Natural killer cell treated with Interleukin-12 subunit alpha and Interleukin-12 subunit beta and Interleukin-15 and Interleukin-18, amount 100 ng/mL, for 72 hours (primary cell): ENCODE results near the gene ATF7. TPM values are rescaled to one million over a fixed set of nuclear protein-coding genes. Genes with fewer than 3 reads are reported as not detected.
"Not testable (repeated sequence)": the region's sequence is repeated elsewhere in the genome, so short reads cannot be mapped to it uniquely, and the experiment has no call there.

Experiments used
- ATAC-seq, 2 donors: fragments of 150-1000 bp; cut with Tn5 transposase in 1 of 2; sonication (Bioruptor Pico), chemical (Tn5 transposase) in 1 of 2; 2 replicates each; pipeline ENCODE4 v1.10.0; 2021
- DNase-seq: peaks from one replicate; pipeline ENCODE4 v3.0.0; 2022; ENCODE audit warnings: low spot score
- H3K27ac Mint-ChIP-seq, 2 donors: 1 replicate in 1 of 2; 2 replicates in 1 of 2; pipeline ENCODE4 v1.8.0; 2022; ENCODE audit warnings: mixed read lengths in 2 of 2, mild to moderate bottlenecking in 1 of 2, moderate library complexity in 1 of 2
- H3K27me3 Mint-ChIP-seq, 2 donors: 1 replicate in 1 of 2; 2 replicates in 1 of 2; pipeline ENCODE4 v1.8.0; 2022; ENCODE audit warnings: mixed read lengths in 2 of 2
- H3K36me3 Mint-ChIP-seq: one replicate; pipeline ENCODE4 v1.8.0; 2022; ENCODE audit warnings: mixed read lengths
- H3K4me1 Mint-ChIP-seq, 2 donors: 1 replicate in 1 of 2; 2 replicates in 1 of 2; pipeline ENCODE4 v1.8.0; 2022; ENCODE audit warnings: low read depth in 2 of 2, mixed read lengths in 2 of 2, mild to moderate bottlenecking in 1 of 2
- H3K4me3 Mint-ChIP-seq: one replicate; pipeline ENCODE4 v1.8.0; 2022; ENCODE audit warnings: mixed read lengths
- H3K9me3 Mint-ChIP-seq: 2 replicates; pipeline ENCODE4 v1.8.0; 2022; ENCODE audit warnings: mixed read lengths
- total RNA-seq, 2 donors: library from RNA; stranded (reverse); gene quantifications; one replicate each; pipeline ENCODE4 v1.2.3, GENCODE V29; 2022

ATF7 gene
- total RNA-seq, 2 donors from 2014 or later = 36.4 to 39.4 TPM

DNA sequence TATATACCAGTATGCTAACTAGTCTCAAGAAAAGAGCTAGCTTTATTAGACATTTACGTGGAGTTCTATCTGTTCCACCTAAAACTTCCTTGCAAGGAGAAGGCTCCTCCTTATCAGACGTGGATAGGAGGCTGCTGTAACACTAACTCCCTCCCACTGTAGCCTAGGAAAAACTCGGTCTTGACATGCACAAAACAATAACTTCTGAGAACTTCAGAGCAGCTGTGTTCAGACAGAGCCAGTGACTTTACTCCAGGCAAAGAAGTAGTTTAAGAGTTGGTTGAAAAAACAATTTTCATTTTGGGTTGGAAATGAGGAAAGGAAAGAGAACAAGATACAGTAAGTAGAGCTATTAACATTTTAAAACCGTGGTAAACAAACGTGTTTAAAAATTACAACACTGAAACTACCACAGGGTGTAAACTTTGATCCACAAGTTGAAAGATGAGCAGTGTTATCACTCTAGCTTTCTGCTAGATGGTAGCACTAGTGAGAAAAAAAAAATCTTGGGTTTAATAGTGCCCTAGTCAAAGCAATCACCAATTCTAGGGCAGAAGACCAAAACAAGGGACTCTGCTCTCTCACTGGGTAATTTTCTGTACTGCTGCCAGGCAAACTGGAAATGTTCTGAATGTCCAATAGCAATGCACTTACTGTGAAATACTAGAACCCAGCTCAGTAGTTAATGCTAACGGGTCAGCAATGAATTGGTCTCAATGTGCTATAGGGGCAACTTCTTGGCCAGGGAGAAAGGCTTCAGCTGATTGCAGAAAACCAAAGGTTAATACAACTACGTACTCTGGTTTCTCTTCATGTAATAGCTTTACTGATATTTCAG is 2.4 kb downstream of the ATF7 start:
- ATAC-seq = no peak
- no peak for DNase-seq
- Mint-ChIP-seq H3K27ac (peak overlapping the region; percentile 89 to 98), H3K27me3 (no peaks in the 10 kb centered on the region), H3K36me3 (no peaks in the 10 kb centered on the region), H3K4me3 (peak overlapping the region; percentile 98), H3K4me1 (peaks cover 19 to 35% of the 10 kb centered on the region in 2 donors), H3K9me3 (no peaks in the 10 kb centered on the region)

DNA sequence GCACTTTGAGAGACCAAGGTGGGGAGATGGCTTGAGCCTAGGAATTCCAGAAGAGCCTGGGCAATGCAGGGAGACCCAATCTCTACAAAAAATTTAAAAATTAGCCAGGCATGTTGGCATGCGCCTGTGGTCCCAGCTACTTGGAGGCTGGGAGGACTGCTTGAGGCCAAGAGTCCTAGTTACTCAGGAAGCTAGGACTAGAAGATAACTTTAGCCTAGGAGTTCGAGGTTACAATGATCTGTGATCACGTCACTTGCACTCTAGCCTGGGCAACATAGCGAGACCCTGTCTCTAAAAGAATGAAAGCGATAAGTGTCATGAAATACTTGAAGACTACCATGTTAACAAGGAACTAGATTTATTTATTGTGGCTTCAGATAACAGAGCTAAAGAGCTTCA is 3.5 kb downstream of the ATF7 start:
- peaks cover 28 to 45% of the 10 kb centered on the region in 2 donors for H3K4me1 Mint-ChIP-seq
- ATAC-seq (no peak), DNase-seq (no peak)
- H3K9me3 Mint-ChIP-seq = no peaks in the 10 kb centered on the region
- no peak overlapping the region for H3K27ac Mint-ChIP-seq
- H3K36me3 Mint-ChIP-seq = no peaks in the 10 kb centered on the region
- H3K4me3 Mint-ChIP-seq = no peak overlapping the region
- H3K27me3 Mint-ChIP-seq = no peaks in the 10 kb centered on the region

DNA sequence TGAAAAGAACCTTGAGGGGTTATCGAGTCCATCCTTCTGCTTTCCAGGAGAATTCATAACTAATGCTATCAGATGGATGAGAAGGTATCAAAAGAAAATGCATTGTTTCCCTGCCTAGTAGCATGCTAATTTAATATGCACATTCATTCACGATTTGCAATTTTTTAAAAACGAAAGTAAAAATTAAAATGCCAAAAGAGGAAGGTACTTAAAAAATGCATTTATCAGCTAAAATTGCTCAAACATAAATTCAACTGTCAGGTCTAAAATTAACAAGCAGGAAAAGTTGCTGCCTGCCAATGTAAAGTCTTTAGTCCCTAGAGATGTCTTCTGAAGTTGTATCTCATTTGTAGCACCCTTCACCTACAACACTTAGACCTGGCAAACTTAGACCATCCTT is 7.9 kb downstream of the ATF7 start:
- no peak for ATAC-seq
- Mint-ChIP-seq H3K9me3 (no peaks in the 10 kb centered on the region), H3K27ac (peak overlapping the region; percentile 64 to 93), H3K4me3 (peak overlapping the region; percentile 73), H3K4me1 (peaks cover 19 to 25% of the 10 kb centered on the region in 2 donors), H3K27me3 (no peaks in the 10 kb centered on the region), H3K36me3 (no peaks in the 10 kb centered on the region)
- DNase-seq = no peak

DNA sequence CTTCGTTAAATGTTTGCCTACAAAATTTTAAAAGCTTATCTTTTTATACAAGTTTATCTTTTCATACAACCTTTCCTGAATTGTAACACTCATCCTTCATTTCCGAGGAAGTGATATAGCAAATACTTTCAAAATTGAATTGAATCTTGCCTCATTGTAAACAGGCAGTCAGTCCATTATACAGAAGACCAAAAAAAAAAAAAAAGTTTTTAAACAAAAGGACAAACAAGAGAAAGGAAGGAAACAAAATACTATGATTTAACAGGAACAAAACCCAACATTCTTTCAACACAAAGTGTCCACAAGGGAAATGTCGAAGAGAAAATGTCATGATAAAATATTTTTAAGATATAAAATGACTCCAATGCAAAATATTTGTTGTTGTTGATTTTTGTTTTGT is 8.5 kb downstream of the ATF7 start:
- Mint-ChIP-seq H3K27ac (peak overlapping the region; percentile 64 to 93), H3K4me3 (peak overlapping the region; percentile 73), H3K36me3 (no peaks in the 10 kb centered on the region), H3K9me3 (no peaks in the 10 kb centered on the region), H3K27me3 (no peaks in the 10 kb centered on the region), H3K4me1 (peaks cover 19 to 25% of the 10 kb centered on the region in 2 donors)
- ATAC-seq (no peak), DNase-seq (no peak)

DNA sequence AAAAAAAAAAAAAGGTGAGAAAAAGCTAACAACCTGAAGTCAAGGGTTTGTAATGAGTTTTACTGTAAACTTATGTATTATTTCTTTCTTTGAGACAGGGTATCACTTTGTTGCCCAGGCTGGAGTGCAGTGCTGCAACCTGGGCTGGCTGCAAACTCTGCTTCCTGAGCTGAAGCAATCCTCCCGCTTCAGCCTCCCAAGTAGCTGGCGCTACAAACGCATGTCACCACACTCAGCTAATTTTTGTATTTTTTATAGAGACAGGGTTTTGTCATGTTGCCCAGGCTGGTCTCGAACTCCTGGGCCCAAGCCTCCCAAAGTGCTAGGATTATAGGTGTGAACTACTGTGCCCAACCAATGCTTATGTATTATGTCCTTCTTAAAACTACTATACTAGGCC is 9.2 kb downstream of the ATF7 start:
- DNase-seq (no peak), ATAC-seq (no peak)
- Mint-ChIP-seq H3K9me3 (no peaks in the 10 kb centered on the region), H3K4me3 (no peak overlapping the region), H3K4me1 (peaks cover 19 to 25% of the 10 kb centered on the region in 2 donors), H3K27me3 (no peaks in the 10 kb centered on the region), H3K27ac (no peak overlapping the region), H3K36me3 (no peaks in the 10 kb centered on the region)

DNA sequence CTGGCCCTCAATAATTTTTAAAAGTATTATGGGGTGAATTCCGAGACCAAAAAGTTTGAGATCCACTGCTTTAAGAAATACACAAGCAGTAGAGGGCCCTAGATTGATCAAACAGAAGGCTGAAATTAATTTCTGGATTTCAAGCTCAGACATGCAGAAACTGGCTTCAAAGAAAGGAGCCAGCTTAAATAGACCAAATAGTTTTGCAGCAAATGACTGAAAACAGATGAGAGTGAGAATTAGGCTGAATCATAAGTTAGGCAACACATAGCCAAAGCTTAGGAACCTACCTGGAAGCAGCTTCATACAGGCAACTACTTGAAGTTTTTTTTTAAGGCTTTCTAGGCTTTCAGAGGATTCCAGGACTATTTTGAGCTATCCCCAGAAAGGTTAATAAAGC is 12.4 kb downstream of the ATF7 start:
- no peak for DNase-seq
- Mint-ChIP-seq H3K27me3 (no peaks in the 10 kb centered on the region), H3K36me3 (no peaks in the 10 kb centered on the region), H3K4me1 (peaks cover 19 to 25% of the 10 kb centered on the region in 2 donors), H3K27ac (no peak overlapping the region), H3K9me3 (no peaks in the 10 kb centered on the region), H3K4me3 (no peak overlapping the region)
- no peak for ATAC-seq

DNA sequence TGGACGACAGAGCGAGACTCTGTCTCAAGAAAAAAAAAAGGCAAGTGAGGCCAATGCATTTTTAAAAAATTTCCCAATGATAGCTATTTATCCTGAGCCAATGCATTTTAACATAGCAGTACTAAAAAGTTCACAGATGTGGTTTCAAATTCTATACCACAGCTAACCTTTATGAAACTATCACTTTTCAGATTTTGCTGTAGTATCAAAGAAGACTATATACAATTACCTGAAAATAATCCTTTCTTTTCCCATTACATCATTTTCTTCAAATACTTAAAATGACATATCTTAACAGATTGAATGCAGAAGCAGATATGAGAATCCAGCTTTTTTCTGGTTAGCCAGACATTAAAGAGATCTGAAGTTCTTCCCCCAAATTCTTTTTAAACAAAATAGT is 13.2 kb downstream of the ATF7 start:
- DNase-seq = no peak
- H3K27ac Mint-ChIP-seq = no peak overlapping the region
- H3K4me3 Mint-ChIP-seq = no peak overlapping the region
- peaks cover 13 to 17% of the 10 kb centered on the region in 2 donors for H3K4me1 Mint-ChIP-seq
- no peaks in the 10 kb centered on the region for H3K36me3 Mint-ChIP-seq
- H3K27me3 Mint-ChIP-seq = no peaks in the 10 kb centered on the region
- ATAC-seq = no peak
- no peaks in the 10 kb centered on the region for H3K9me3 Mint-ChIP-seq

DNA sequence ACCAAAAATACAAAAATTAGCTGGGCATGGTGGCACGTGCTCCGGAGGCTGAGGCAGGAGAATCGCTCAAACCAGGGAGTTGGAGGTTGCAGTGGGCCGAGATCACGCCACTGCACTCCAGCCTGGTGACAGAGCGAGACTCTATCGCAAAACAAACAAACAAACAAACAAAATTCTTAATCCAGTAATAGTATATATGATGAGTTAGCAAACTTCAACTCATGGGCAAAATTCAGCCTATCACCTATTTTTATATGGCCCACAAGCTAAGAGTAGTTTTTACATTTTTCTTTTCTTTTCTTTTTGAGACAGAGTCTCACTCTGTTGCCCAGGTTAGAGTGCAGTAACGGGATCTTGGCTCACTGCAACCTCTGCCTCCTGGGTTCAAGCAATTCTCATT is 14.9 kb downstream of the ATF7 start:
- Mint-ChIP-seq H3K27me3 (no peaks in the 10 kb centered on the region), H3K9me3 (no peaks in the 10 kb centered on the region), H3K4me1 (peaks cover 8 to 11% of the 10 kb centered on the region in 2 donors), H3K36me3 (no peaks in the 10 kb centered on the region), H3K4me3 (no peak overlapping the region), H3K27ac (no peak overlapping the region)
- DNase-seq (no peak), ATAC-seq (no peak)

DNA sequence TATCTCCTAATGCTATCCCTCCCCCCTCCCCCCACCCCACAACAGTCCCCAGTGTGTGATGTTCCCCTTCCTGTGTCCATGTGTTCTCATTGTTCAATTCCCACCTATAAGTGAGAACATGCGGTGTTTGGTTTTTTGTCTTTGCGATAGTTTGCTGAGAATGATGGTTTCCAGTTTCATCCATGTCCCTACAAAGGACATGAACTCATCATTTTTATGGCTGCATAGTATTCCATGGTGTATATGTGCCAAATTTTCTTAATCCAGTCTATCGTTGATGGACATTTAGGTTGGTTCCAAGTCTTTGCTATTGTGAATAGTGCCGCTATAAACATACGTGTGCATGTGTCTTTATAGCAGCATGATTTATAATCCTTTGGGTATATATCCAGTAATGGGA is 19.5 kb downstream of the ATF7 start:
- not testable (repeated sequence) for H3K9me3 Mint-ChIP-seq, H3K27me3 Mint-ChIP-seq, H3K27ac Mint-ChIP-seq, H3K4me3 Mint-ChIP-seq, H3K36me3 Mint-ChIP-seq, ATAC-seq, DNase-seq
- peaks cover 24% of the 10 kb centered on the region in 2 donors for H3K4me1 Mint-ChIP-seq

DNA sequence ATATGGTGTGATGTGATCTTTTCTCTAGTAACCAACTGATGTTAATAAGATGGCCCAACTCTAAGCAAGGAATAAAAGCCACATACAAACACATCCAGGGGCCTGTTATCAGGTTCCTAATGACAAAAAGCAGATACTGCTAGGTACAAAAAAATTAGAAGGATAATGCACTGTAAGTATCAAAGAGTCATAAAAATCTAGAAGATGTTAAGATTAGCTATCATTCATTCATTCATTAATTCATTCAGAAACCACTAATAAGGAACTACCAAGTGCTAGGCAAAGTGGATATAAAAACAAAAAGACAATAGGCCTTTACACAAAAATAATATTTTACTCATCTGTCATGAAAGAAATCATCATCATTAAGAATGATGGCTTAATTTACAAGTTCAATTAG is 21.6 kb downstream of the ATF7 start:
- H3K9me3 Mint-ChIP-seq = no peaks in the 10 kb centered on the region
- peaks cover 26 to 29% of the 10 kb centered on the region in 2 donors for H3K4me1 Mint-ChIP-seq
- no peaks in the 10 kb centered on the region for H3K36me3 Mint-ChIP-seq
- no peak for DNase-seq
- ATAC-seq = no peak
- H3K4me3 Mint-ChIP-seq = no peak overlapping the region
- no peak overlapping the region for H3K27ac Mint-ChIP-seq
- no peaks in the 10 kb centered on the region for H3K27me3 Mint-ChIP-seq

DNA sequence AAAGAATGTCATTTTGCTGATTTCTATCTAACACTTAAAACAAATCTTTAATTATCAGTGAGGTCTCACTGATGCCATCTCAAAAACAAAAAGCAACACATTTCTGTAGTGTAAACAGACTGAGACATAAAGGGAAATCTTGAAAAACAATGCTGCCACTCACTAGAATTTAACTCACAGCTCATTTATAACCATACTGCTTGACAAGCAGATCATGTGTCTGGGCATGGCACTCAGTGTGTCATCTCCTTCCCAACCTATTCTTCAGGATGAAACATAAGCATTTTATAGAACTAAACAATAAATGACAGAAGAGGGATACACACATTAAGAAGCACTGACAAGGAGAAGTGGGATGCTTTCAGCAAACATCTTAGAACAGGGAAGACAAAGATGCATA is 22.4 kb downstream of the ATF7 start:
- peak overlapping the region; percentile 50 to 77 for H3K27ac Mint-ChIP-seq
- H3K4me1 Mint-ChIP-seq = peaks cover 26 to 29% of the 10 kb centered on the region in 2 donors
- H3K27me3 Mint-ChIP-seq = no peaks in the 10 kb centered on the region
- ATAC-seq = no peak
- no peak for DNase-seq
- no peaks in the 10 kb centered on the region for H3K36me3 Mint-ChIP-seq
- peak overlapping the region; percentile 52 for H3K4me3 Mint-ChIP-seq
- no peaks in the 10 kb centered on the region for H3K9me3 Mint-ChIP-seq

DNA sequence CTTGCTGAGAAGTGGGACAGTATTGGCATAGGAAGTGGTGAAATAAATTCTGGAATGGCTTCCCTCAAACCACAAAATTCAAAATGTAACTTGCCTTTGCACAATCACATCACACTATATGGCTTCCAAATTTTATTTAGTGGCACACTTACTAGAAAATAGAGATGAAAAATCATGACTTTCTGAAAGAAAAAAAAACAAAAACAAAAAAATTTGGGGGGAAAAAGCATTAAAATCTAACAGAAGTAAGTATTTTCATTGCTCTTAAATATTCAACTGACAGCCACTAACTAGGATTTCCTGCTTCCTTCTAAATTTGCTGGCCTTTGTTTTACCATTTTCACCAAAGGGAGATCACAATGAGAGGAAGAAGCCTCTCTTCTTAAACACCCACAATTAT is 23.0 kb downstream of the ATF7 start:
- peak overlapping the region; percentile 52 for H3K4me3 Mint-ChIP-seq
- peaks cover 26 to 29% of the 10 kb centered on the region in 2 donors for H3K4me1 Mint-ChIP-seq
- H3K36me3 Mint-ChIP-seq = no peaks in the 10 kb centered on the region
- H3K27me3 Mint-ChIP-seq = no peaks in the 10 kb centered on the region
- peak overlapping the region; percentile 50 to 77 for H3K27ac Mint-ChIP-seq
- ATAC-seq (no peak), DNase-seq (no peak)
- H3K9me3 Mint-ChIP-seq = no peaks in the 10 kb centered on the region

DNA sequence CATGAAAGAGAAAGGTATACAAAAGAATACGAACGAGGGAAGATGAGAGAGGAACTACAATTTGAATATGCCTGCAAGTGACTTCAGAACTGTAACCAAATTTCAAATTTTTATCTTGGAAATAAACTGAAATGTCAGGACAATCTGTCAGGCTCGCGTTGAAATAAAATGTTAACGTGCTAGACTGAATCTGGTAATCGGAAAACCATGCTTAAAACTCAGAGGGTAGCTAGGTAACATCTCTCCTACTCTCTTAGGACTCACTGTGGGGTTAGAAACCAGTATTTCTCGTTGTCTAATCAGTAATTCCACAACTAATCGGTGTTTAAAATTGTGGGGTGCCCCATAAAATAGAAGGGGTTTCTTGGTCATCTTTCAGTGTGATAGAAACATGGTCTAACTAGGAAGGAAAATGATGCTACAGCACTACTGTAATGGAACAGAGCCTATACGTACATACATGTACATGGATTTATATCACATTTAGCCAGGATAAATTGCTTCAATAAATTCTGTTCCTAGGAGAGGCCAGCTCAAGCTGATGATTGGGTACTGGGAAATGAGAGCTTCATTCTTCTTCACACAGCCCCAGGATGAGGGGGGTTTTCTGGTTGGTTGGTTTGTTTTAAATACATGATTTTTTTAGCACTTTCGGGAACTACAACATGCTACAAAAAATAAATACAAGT is 23.9 kb downstream of the ATF7 start:
- Mint-ChIP-seq H3K4me3 (no peak overlapping the region), H3K4me1 (peaks cover 26 to 29% of the 10 kb centered on the region in 2 donors), H3K36me3 (no peaks in the 10 kb centered on the region), H3K27ac (peak overlapping the region in 1 of 2 donors; percentile 77), H3K27me3 (no peaks in the 10 kb centered on the region), H3K9me3 (no peaks in the 10 kb centered on the region)
- ATAC-seq = no peak
- DNase-seq = no peak

DNA sequence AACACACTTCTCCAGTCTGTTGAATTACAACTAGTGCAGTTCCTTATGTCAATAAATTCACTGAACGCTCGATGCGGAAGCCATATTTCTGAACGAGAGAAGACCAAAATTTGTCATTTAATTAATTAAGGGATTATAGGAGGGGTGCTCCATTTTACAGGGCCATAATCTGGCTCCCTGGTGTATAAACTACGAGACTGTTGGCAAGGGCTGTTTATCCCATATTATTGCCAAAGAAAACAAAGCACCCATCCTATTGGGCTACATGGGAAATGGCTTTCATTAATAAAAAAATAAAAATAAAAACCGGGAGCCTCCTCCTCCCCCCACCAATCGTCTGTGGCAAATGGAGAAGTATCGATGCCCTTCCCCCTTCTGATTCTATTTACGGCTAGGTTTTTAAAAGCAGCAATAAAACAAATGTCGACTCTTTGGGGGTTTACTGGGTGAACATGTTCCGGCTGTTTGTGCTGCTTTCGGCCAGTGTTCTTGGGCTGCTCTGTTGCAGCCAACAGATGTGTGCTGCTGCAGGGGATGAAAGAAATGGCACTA is 24.8 kb downstream of the ATF7 start:
- ATAC-seq (no peak), DNase-seq (no peak)
- Mint-ChIP-seq H3K27me3 (no peaks in the 10 kb centered on the region), H3K4me1 (peaks cover 26 to 29% of the 10 kb centered on the region in 2 donors), H3K9me3 (no peaks in the 10 kb centered on the region), H3K4me3 (no peak overlapping the region), H3K36me3 (no peaks in the 10 kb centered on the region), H3K27ac (peak overlapping the region in 1 of 2 donors; percentile 77)
